ENCODE results near the gene TMEM109.
"Not testable (repeated sequence)": the region's sequence is repeated elsewhere in the genome, so short reads cannot be mapped to it uniquely, and the experiment has no call there.

Gene TMEM109

GRCh38 chr11:60879104-60879503, 34.9 kb upstream of the TMEM109 start:
- DNase-seq: no peak

- DNase-seq: no peak
Observed at GRCh38 chr11:60879971-60880588, 33.9 kb upstream of the TMEM109 start.

GRCh38 chr11:60880643-60881282, 33.2 kb upstream of the TMEM109 start:
- no peak for DNase-seq

GRCh38 chr11:60887556-60887955, 26.4 kb upstream of the TMEM109 start:
- DNase-seq: peak; percentile 57

- DNase-seq: no peak
Observed at GRCh38 chr11:60889869-60890311, 24.1 kb upstream of the TMEM109 start.

GRCh38 chr11:60890696-60891095, 23.3 kb upstream of the TMEM109 start:
- DNase-seq: no peak

GRCh38 chr11:60891103-60891741, 22.7 kb upstream of the TMEM109 start:
- no peak for DNase-seq

- peak; percentile 44 for DNase-seq
Observed at GRCh38 chr11:60895687-60896086, 18.3 kb upstream of the TMEM109 start.

GRCh38 chr11:60897496-60897895, 16.5 kb upstream of the TMEM109 start:
- DNase-seq: no peak

GRCh38 chr11:60899046-60899936, 14.7 kb upstream of the TMEM109 start:
- peak; percentile 67 for DNase-seq

- DNase-seq: no peak
Observed at GRCh38 chr11:60899977-60900376, 14.0 kb upstream of the TMEM109 start.

GRCh38 chr11:60900673-60901404, 13.1 kb upstream of the TMEM109 start:
- no peak for DNase-seq

GRCh38 chr11:60902625-60903024, 11.3 kb upstream of the TMEM109 start:
- DNase-seq: no peak

- DNase-seq: no peak
Observed at GRCh38 chr11:60905047-60905446, 8.9 kb upstream of the TMEM109 start.

GRCh38 chr11:60905551-60906113, 8.3 kb upstream of the TMEM109 start:
- no peak for DNase-seq

- peak; percentile 98 for DNase-seq
Observed at GRCh38 chr11:60906132-60906972, 7.6 kb upstream of the TMEM109 start, which contains the start of gene PRPF19. TSS of gene PRPF19 (minus strand) at chr11:60906585. CDS start at chr11:60906382, 203 bp downstream.

GRCh38 chr11:60908803-60909202, 5.2 kb upstream of the TMEM109 start:
- DNase-seq: no peak

- DNase-seq: not testable (repeated sequence)
Observed at GRCh38 chr11:60909680-60910280, 4.2 kb upstream of the TMEM109 start.

GRCh38 chr11:60910281-60910687, 3.7 kb upstream of the TMEM109 start:
- DNase-seq: peak; percentile 84

GRCh38 chr11:60910711-60911380, 3.1 kb upstream of the TMEM109 start:
- peak; percentile 57 for DNase-seq

All from inflammatory macrophage treated with lipopolysaccharide for 4 hours (primary cell).